ENCODE measurements around the gene AMOTL2.

DNA sequence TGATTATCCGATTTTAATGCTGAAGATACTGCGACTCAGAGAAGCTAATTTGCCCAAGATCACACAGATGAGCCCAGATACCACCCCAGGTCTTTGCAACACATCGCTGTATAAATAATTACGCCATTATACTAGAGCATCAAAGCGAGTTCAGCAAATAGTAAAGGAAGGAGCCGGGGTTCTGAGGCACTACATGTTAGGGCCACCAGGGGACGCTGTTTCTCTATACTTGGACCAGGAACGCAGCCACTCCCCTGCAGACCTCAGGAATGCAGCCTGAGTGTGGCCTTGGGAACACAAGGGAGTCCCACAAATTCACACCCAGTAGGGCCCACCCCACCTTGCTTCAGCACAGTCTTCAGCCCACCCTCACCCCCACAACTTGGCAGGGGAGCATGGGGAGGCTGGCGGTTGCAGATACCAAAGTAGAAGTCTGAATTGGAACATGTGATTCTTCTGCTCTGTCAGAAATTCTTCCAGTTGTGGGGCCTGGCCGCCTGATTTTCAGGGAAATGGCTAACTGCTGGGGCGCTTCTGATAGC lies 65.8 kb downstream of the AMOTL2 start:
- TF ChIP-seq, protein P1, sequence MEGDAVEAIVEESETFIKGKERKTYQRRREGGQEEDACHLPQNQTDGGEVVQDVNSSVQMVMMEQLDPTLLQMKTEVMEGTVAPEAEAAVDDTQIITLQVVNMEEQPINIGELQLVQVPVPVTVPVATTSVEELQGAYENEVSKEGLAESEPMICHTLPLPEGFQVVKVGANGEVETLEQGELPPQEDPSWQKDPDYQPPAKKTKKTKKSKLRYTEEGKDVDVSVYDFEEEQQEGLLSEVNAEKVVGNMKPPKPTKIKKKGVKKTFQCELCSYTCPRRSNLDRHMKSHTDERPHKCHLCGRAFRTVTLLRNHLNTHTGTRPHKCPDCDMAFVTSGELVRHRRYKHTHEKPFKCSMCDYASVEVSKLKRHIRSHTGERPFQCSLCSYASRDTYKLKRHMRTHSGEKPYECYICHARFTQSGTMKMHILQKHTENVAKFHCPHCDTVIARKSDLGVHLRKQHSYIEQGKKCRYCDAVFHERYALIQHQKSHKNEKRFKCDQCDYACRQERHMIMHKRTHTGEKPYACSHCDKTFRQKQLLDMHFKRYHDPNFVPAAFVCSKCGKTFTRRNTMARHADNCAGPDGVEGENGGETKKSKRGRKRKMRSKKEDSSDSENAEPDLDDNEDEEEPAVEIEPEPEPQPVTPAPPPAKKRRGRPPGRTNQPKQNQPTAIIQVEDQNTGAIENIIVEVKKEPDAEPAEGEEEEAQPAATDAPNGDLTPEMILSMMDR (IDR thresholded peaks at IDR 0.05; ENCODE audit: poor library complexity), result peak; percentile 98
- TF ChIP-seq EZH2phosphoT487 (IDR thresholded peaks at IDR 0.05; ENCODE audit: low read depth, severe bottlenecking, unreplicated experiment), result no peak

Measured in hepatocyte (in vitro differentiated cells).